Stimulated activated CD4-positive, alpha-beta T cell treated with anti-CD3 and anti-CD28 coated beads, Interleukin-4, amount 100 ng/mL, for 24 hours (primary cell): ENCODE measurements around the gene LPP.

ENCODE experiments used
- DNase-seq: peaks from one replicate; pipeline ENCODE4 v3.0.0-alpha.2; 2020

Gene LPP

DNA sequence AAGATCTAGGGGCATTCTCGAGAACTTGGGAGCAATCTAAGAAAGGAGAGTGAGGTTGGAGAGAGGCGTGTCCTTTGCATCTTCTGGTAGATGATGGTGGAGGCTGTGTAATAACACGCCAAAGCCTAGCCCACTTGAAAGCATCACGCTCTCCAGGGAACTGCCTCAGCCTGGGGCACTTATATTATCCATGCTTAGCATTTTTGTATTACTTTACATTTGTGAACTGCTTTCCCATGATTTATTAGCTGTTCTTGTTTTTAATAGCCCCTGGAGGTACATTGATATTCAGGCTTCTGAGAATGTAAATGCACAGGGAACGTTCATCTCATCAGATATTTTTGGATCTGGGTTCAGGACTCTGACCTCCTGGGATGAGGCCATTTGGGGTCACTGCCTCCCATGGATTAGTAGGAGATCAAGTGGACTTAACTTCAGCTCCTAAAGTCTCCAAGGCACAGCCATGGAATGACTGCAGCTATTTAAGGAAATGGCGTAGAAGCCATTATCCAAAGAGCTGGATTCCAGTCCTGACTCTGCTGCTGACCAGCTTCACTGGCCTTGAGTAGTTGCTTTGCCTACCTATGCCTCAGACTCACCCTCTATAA is 124.9 kb downstream of the LPP start:
- DNase-seq: no peak

DNA sequence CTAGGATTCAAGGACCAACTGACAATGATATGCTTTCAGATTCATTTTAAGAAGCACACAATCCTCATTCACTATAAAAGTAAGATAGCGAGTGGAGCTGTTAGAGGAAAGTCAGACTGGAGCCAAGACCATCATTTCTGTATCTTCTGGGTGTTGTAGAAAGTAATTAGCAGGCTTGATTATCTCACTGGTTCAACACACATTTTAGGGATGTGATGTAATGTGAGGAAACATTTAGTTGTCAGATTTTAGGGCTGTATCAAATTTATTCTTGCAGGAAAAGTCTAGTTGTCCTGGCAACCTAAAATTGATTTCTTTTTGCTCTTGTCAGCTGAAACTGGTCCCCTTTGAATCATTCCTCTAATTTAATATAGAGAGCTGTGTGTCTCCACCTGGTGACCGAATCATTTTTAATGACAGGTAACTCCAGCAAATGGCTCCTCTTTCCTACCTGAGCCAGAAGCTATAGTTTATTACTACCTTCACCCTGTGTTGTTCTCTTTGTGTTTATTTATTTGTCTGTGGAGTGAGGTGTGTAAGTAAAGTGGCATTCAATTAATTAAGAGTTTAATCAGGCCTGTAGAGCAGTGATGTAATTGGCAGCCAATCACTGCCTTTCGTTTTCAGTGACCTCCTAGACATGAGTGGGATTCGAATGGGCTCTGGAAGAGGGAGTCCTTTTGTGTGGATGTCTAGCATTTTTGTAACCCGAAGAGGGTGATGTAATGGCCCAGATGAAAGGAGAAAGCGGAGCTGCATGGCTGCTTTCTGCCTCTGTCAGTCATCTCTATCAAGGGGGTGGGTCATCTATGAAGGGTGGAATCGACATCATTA is 125.8 kb downstream of the LPP start:
- no peak for DNase-seq

DNA sequence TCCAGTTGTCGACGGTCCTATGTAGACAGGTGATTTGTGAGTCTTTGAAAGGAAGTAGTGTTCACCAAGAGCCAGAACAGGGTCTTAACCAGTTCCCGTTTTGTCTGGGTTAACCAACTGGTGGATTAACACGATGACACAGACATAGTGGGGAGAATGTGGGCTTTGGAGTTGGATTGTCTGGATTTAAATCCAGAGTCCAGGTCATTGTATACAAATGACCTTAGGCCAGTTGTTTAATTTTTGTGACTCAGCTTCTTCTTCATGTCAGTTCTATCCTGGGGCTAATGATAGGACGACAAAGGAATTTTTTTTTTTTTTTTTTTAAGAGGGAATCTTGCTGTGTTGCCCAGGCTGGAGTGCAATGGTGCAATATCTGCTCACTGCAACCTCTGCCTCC is 126.7 kb downstream of the LPP start:
- DNase-seq: no peak

DNA sequence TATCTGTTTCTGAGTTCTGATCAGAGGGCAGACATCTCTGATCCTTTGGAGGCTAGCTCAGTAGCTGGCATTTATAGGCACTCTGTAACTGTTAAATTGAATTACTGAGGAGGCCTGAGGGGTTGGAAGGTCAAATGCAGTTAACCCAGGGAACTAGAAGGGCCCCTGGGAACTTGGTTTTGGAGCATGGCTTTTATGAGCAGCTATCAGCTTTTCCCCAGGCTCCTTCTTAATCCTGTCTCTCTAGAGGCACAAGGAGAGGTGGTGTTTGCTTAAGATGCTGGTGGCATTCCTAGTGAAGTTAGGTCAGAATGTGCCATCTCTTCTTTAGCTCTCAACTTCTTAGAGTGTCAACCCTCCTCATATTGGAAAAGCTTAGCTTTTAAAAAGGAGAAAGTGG is 128.9 kb downstream of the LPP start:
- no peak for DNase-seq

DNA sequence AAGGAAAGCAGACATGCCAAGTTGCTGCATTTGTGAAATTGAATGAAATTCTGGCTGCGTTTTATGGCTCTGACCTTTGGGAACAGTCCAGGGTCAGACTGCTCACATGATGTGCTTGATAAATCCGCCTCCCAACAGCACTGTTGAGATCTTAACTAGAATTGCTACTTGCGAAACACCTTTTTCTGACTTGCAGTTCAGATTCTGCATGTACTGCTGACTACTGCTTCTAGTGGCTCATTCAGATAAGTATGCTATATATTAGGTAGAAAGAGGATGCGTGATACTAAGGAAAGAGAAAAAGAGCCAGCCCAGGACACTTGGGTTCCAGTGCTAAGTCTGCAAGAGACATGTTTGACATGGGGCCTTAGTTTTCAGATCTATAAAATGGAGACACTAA is 129.4 kb downstream of the LPP start:
- no peak for DNase-seq

DNA sequence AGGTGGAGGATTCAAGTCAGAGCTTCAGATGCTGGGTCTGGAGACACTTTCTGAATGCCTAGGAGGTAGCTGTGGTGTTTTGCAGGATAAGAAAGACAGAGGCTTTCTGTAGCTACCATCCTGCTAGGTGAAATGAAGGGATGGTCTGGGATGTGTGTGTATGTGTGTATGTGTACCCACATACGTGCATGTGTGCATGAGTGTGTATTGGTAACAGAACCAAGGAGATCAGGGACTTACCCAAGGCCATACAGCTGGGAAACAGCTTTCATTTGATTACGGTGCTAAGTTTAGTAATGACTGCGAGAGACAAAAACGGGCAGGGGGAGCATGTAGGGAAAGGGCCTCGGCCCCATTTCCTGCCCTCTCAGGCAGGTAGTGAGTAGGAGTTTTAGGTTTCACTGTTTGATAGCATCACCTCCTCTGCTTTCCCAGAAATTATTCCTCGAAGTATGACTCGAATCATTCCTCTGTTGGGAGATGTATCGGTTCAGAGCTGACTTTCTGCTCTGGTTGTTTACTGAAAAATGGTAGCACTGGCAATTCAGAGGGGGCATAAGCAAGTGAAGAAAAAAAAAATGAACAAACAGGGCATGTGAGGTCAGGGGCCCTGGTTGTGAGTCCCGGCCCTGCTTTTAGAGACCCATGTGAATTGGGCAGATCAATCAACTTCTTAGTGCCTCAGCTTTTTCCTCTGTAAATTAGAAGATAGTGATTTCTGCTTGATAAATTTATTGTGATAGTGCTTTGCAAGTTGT is 130.7 kb downstream of the LPP start:
- peak; percentile 71 for DNase-seq

DNA sequence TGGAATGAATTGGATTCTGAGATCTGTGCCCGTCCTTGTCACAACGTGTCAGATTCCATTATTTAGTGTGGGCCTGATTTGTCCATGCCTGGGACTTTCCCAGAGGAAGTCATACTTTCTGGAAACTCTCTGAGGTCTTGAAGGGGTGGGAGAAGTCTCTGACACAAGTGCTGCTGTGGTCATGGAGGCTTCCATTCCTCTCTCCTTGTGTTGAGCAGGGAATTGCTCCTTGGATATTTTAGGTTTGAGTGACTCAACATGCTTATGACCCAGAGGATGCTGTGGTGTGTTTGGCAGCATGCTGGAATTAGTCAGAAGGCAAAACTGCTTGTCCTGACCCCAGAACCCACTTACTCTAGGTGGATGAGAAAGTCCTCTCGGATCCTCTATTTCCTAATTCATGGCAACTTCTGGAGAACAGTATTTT is 132.1 kb downstream of the LPP start:
- no peak for DNase-seq

DNA sequence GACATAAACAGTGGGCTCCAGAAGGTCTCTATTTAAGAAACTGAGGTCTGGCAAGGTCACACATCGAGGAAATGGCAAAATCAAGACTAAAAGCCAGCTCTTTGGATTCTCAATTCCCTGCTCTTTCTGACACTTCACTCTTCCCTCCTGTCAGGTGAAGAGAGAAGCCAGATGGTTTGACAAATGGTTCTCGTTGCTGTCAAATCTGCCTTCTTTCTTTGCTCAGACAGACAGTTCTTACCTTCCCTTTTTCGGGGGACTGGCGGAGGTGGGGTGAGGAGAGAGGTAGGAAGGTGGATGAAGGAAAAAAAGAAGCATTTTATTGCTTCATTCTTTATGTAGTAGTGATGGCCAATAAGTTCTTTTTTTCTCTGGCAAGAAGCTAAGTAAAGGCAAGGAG is 133.4 kb downstream of the LPP start:
- no peak for DNase-seq

DNA sequence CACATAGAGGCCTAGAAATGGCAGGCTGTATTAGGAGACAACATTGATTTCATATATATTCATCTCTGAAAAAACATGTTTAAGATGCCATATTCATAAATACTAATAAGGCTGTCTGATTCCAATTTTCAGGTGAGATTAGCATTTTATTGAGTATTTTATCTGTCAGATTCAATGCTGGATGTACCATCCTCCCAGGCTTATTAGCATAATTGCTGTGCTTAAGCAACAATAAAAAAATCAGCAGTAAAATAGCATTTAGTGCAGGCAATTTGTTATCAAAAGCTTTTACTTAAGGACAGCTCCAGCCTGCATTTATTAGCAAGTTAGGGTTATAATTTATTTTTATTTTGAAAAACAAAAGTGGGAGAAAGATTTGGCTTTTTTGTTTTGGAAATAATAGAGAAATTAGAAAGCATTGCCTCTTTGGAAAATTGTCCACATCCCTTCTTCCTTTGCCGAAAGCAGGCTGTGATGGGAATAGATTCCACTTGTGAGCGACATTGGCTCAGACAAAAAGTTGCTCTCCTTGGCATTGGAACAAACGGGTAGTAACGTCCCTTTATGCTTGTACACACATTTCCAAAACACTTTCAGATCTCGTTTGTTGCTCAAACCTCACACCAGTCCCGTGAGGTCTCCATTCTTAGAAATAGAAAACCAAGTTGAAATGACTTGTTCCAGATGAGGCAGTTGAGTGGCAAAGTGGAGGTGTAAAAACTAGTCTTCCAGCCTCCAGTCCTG is 134.0 kb downstream of the LPP start:
- no peak for DNase-seq

DNA sequence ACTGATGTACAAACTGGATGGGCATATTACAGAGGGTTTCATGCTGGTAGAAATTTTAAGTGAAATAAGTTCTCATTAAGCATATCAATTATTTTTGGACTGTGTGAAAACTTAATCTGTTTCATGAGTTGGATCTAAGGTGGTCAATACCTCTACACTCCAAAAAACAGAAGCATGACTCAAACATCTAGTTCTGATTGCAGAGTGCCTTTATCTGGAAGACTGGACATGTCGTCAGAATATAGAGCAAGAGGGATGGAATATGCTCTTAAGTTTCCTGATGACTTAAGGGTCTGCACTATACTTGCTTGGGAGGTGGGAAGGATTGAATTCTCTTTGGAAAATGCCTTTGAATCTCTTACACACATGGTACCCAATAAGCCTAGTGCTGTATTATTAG is 138.3 kb downstream of the LPP start:
- DNase-seq: no peak

DNA sequence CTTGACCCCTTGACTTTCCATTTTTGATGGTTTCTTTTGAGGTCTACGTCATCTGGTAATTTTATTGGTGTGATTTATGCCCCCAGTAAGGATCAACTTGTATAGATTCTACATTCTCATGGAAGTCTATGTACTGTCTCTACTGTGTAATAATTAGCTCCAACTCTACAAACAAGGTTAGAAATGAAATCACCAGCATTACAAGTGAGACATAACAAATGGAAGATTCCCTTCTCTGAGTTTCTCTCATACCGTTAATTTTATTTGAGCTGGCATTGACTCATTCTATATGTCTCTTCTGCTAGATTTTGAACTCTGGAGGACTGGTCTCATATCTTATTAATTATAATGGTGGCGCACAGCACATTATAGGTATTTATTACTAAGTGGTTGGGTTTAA is 138.9 kb downstream of the LPP start:
- no peak for DNase-seq

DNA sequence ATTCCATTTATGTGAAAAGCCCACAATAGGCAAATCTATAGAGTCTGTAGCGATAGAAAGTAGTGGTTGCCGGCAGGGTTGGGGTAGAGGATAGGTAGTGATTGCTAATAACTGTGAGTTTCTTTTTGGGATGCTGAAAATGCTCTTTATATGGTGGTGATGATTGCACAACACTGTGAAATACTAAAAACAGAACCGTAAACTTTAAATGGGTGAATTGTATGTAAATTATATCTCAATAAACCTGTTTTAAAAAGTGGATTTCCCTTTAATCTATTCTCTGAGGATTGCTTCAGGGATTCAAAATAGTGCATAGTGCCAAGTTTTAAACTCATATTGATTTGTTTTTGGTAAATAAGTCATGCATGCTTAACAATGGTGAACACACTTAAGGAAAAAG is 140.2 kb downstream of the LPP start:
- no peak for DNase-seq

DNA sequence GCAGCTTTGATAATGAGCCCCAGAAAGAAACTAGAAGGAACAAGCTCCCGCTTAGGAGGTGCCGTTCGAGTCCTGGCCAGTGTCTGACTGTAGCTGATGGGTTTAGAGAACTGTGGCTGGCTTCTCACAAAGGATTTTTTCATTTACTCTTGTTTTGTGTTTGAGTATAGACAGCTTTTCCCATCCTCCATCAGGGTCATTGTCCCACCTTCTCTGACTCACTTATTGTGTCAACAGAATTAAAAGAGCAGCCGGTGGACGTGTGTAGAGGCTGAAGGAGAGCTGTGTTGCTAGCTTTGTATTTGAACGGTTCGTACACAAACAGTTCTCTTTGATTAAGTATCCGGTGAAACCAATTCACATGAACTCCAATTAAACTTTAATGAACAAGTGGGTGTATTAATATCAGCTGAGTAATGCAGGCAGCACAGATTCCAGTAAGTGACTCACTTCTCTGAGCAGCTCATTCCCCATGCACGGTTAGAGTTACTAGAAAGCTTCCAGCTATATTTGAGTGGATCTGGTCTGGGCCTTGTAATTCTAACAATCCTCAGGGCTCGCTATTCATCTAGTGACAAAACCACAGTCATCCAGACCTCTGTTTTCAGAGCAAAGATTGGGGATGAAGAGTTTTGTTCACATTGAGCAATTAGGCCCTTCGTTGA is 141.0 kb downstream of the LPP start:
- DNase-seq: peak; percentile 20

DNA sequence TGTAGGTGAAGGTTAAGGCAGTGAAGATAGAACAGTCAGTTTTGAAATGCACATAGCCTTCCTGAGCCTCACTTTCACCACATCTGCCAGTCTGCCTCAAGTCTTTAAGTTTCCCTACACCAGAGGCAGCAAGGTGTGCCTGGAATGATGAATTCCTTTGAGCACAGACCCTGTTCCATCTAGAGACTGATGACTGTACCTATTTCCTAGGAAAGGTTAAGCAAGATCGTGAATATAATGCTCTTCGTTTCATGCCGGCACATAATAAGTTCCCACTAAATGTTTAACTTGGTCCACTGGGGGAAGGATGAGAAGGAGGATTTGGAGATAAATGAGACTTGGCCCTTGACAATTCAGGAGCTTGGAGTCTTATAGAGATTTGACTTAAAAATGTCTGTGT is 141.9 kb downstream of the LPP start:
- DNase-seq: no peak

DNA sequence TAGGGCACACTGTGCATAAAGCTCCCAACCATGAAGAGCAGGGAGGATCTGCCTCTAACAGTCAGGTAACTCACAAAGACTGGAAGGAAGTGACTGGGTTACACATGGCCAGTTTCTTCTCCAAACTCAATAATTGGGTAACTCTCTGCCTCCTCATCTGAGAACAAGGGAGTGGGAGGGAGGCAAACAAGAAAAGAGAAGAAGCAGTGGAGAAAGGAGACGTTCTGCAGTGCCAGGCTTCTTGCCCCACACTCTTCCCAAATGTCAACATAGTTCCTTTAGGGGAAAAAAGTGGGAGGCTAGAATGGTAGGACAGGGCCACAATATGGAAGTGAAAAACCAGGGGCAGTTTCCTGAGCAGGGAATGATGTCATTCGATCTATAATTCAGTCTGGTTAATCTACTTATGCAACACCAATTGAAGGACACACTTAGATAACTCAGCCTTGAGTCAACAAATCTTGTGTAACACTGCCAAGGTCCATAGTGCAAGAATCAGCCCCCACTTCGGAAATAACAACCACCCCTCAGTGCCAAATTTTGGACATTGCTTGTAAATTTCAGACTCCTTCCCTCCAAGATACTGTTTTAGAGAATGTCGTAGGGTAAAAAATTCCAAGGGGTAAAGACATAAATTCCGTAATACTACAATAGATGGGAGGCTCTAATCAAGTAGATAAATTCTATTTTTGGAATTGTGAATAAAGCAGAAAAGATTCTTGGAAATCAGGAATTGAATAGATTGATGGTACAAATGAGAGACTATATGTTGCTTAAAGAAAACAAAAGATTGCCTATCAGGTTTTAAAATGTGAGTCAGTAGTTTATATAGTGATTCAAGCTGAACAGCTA is 143.0 kb downstream of the LPP start:
- no peak for DNase-seq

DNA sequence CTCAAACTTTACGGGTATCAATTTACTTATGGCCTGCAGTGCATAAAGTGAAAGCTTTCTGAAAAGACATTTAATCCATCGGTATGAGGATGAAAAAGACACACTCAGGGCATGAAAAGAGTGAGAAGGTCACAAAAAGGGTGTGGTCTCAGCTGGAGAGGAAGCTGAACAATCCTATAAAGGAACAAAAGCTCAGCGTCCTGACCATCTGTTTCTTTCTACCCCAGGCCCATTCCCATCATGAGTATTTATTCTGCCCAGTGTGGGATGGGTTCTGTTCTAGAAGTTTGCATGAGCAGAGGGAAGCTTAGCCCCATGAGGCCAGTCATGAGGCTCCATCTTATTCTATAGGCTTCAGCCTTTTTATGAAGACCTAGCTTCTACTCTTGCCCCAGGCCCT is 144.6 kb downstream of the LPP start:
- DNase-seq: no peak

DNA sequence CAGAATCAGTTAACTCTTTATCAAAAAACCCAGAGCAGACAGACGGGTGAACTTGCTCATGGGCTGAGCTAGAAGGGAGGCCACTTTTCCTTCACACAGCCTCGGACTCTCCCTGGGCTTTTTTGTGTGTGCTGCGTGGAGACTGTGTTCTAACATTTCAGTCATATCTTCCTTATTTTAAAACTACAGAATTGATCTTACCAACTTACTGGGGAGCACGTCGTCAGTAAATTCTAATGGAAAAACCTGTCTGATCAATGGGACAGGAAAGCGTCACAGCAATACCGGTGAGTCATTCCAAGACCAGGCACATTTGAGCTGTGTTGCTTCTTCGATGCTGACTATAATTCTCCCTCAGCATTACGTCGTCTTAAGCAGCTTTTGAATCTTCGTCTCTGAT is 145.1 kb downstream of the LPP start:
- peak; percentile 48 for DNase-seq

DNA sequence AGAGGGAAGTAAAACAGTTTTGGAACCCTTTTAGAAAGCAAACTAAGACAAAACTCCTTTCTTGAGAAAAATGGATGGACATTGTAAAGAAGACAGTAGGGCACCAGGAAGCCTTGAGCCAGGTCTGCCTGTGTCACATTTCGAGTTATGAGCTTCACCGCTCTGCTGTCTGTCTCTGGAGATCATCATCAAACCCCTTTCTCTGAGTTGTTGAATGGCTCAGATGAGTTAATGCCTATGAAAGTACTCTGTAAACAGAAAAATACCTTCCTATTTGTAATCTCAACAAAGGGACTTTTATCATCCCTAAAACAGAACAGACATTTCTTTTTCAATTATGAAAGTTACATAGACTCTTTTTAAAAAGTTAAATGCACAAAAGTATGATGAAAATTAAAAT is 145.8 kb downstream of the LPP start:
- no peak for DNase-seq

DNA sequence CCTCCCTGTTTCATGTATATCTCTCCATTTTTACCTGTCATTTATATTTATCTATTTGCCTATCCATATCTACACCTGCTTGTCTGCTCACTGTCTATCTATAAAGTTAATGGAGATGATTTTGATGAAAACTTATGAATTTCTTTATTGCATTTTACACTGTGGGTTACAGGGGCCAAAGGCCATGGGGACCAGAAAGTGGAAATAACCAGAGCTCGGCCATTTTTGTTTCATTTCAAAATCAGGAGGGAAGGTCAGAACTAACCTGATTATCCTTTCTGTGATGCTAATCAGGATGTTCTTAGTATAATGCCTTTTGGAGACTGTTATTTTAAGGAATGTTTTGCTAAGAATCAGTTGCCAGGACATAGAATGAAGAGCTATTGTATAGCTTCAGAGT is 147.2 kb downstream of the LPP start:
- no peak for DNase-seq

DNA sequence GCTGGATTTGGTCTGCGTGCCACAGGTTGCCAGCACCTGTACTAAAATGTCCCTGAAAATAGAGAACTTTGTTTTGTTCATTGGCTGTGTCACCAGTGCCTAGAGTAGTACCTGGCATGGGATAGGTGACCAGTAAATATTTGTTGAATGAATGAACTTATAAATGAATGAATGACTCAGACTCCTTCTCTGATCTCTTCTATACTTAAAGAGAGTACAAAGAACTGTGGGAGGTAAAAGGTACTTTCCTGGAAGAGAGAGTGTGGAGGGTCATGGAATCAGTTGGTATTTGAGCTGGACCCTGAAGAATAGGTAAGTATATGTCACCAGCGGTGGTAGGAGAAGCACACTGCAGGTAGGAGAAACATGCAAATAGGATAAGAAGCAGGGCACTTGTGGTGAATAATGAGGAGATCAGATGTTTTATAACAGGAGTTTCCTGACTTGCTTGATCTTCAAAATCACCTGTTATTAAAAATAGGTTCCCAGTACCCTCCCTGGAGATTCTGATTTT is 149.4 kb downstream of the LPP start:
- no peak for DNase-seq

DNA sequence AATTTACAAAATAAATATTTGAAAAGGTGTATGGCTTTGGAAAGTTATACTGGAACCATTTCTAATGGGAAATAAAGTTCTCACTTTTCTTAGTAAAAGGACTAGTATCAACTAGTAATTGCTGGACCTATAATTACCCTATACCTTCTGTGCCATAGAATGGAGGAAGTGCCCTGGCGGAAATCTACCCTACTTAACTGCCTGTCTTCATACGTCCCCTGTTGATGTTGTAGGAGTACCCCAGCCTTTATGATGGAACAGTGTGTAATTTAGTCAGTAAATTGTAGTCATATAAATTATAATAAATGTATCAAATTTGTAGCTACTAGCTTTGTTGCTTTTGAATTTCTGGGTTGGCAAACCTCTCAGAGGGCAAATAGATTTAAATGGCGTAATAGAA is 149.9 kb downstream of the LPP start:
- DNase-seq: no peak

DNA sequence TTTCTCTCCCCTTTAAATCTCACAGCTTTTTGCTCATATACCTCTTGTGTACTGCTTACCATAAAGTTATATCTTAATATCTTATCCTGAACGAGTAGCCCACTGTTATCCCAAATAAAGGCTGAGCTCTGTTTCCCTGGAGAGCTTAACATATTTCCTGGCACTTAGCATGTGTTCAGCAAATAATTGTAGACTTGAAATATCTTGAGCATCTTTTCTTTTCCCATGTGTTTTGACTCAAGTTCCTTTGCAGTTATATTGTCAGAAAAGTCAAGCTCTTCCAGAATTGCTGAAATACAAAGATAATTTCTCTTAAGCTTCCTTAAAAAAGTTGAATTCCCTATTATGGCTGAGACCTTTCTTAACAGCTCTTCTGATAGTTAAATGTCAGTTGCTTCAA is 150.5 kb downstream of the LPP start:
- DNase-seq: no peak
